GM12873 (cell line): ENCODE data around the gene ZNF341.

Experiments
- CTCF ChIP-seq: IDR thresholded peaks from 2 replicates; pipeline ENCODE4 v1.5.1; 2012; ENCODE audit warnings: low read depth, mild to moderate bottlenecking, moderate library complexity, low read length, control low read depth; ENCODE audit not compliant: insufficient read depth; ENCODE audit errors: missing control alignments

The ZNF341 gene

GRCh38 chr20:33696448-33696847, 35.3 kb upstream of the ZNF341 start:
- TF ChIP-seq CTCF, result no peak

GRCh38 chr20:33697129-33697528, 34.7 kb upstream of the ZNF341 start:
- TF ChIP-seq CTCF, result no peak

GRCh38 chr20:33701629-33702450, 30.0 kb upstream of the ZNF341 start:
- TF ChIP-seq CTCF, result no peak

GRCh38 chr20:33702861-33703260, 28.9 kb upstream of the ZNF341 start:
- TF ChIP-seq CTCF, result no peak

- no peak for TF ChIP-seq CTCF
Measured at GRCh38 chr20:33703498-33704137, 28.2 kb upstream of the ZNF341 start.

- no peak for TF ChIP-seq CTCF
Measured at GRCh38 chr20:33704197-33704924, 27.4 kb upstream of the ZNF341 start.

- TF ChIP-seq CTCF, result no peak
Measured at GRCh38 chr20:33707668-33708067, 24.1 kb upstream of the ZNF341 start.
